ENCODE results near the gene LARGE1.
A peak's percentile ranks its signal among the peaks of the same experiment; 100 is the strongest.

Gene LARGE1

DNA sequence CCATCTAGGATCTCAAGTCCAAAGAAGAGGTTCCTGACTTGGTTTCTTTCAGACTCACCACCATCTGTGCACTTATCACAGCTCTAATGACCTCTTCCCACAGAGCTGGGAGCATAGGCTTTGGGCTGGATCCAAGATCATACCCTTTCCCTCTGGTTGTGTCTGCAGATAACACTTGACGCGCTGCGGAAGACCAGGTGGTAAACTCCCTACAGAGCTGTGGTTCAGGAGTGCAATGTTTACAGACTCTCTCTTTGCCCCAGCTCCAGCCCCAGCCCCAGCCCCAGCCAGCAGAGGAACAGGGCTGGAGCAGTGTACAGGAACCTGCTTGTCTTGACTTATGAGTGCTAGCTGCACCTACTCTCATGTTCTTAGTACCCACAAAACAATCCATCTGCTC is 587.7 kb downstream of the LARGE1 start:
- Mint-ChIP-seq H3K27ac (no peak overlapping the region), H3K4me1 (no peaks in the 10 kb centered on the region), H3K9me3 (peaks cover 5% of the 10 kb centered on the region), H3K4me3 (no peak overlapping the region), H3K36me3 (no peaks in the 10 kb centered on the region)
- ATAC-seq (no peak), DNase-seq (ENCODE audit: low spot score in 2 of 2) (no peak)

DNA sequence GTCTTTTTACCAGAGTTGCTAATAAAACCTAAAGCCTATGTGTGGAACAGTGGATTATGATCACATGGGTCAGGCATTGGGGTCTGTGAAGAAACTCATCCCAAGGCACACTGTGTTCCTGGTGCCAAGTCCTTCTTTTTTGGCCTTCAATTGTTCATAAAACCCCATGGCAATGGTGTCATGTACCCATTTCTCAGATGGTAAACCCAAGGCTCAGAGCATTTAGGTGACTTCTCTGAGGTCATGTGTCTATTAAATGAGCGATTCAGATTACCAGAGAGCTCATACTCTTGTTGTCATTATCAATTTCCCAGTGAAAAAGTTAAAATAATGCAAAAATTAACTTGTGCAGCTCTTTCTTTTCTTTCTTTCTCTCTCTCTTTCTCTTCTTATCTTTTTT is 589.3 kb downstream of the LARGE1 start:
- peaks cover 5% of the 10 kb centered on the region for H3K9me3 Mint-ChIP-seq
- ATAC-seq, result no peak
- H3K36me3 Mint-ChIP-seq, result no peaks in the 10 kb centered on the region

DNA sequence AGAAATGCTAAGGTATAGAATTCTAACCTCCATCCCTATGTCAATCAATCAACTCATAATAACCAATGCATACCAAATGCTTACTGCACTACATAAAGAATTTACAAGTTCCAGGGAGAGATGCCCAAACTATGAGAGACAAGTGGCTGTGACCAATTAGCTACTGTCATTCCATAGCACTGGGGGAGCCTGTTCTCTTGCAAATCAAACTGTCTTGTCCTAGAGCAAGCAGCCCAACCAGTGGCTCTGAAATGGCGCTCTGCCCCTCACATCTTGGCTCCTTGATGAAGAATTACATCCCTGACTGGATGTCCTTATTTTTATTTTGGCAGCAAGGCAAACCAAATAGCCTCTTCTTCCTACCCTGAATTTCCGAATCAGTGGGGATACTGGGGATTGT is 589.7 kb downstream of the LARGE1 start:
- H3K4me3 Mint-ChIP-seq, result no peak overlapping the region
- DNase-seq (ENCODE audit: low spot score in 2 of 2), result no peak
- ATAC-seq, result no peak
- H3K9me3 Mint-ChIP-seq, result peaks cover 5% of the 10 kb centered on the region
- no peaks in the 10 kb centered on the region for H3K36me3 Mint-ChIP-seq
- no peak overlapping the region for H3K27ac Mint-ChIP-seq
- H3K4me1 Mint-ChIP-seq, result no peaks in the 10 kb centered on the region

More for the DNA sequence above, 589.3 kb downstream of the LARGE1 start:
- DNase-seq (ENCODE audit: low spot score in 2 of 2), result no peak
- H3K4me1 Mint-ChIP-seq, result no peaks in the 10 kb centered on the region
- no peak overlapping the region for H3K4me3 Mint-ChIP-seq
- H3K27ac Mint-ChIP-seq, result no peak overlapping the region

DNA sequence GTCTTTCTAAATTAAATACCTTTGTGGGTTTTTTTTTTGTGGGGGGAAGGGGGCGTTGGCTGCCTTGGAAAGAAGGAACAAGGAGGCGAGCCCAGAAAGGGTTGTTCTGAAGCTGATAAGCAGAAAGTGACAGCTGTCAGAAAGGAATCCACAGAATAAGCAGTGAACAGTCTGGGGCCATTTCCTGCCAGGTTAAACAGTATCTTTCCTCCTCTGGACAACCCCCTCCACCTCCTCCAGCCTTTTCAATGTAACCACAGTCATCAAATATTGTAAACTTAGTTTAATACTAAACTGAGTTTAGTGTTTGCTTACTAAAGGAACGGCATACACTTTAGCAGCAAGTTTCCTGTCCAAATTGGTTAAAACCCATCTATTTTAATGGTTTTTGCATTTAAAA is 590.9 kb downstream of the LARGE1 start:
- Mint-ChIP-seq H3K36me3 (no peaks in the 10 kb centered on the region), H3K27ac (no peak overlapping the region), H3K4me1 (no peaks in the 10 kb centered on the region), H3K9me3 (peaks cover 5% of the 10 kb centered on the region), H3K4me3 (no peak overlapping the region)
- ATAC-seq (no peak), DNase-seq (ENCODE audit: low spot score in 2 of 2) (no peak)

DNA sequence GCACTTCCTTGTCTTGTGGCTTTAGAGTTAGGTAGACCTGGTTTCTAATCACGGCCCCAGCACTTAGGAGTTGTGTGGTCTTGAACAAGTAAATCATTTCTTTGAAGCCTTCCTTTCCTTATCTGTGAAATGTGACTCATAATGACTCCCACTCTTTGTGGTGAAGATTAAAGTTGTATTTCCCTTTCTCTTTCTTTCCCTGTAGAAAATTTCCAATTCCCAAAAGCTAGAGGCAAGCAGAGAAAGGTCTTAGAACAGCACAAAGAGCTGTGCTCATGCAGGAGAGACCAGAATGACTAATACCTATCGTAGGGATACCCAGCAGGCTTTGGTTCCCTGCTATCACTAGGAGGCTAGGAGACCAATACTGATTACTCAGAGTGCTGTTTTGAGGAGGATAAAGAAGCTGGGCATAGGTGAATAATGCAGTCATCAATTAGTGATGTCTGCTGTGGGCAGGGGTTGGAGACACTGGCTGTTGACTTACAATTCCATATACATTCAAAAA is 591.4 kb downstream of the LARGE1 start:
- no peak overlapping the region for H3K4me3 Mint-ChIP-seq
- peaks cover 5% of the 10 kb centered on the region for H3K9me3 Mint-ChIP-seq
- DNase-seq (ENCODE audit: low spot score in 2 of 2) (no peak), ATAC-seq (no peak)
- H3K4me1 Mint-ChIP-seq, result no peaks in the 10 kb centered on the region
- no peak overlapping the region for H3K27ac Mint-ChIP-seq
- H3K36me3 Mint-ChIP-seq, result no peaks in the 10 kb centered on the region

DNA sequence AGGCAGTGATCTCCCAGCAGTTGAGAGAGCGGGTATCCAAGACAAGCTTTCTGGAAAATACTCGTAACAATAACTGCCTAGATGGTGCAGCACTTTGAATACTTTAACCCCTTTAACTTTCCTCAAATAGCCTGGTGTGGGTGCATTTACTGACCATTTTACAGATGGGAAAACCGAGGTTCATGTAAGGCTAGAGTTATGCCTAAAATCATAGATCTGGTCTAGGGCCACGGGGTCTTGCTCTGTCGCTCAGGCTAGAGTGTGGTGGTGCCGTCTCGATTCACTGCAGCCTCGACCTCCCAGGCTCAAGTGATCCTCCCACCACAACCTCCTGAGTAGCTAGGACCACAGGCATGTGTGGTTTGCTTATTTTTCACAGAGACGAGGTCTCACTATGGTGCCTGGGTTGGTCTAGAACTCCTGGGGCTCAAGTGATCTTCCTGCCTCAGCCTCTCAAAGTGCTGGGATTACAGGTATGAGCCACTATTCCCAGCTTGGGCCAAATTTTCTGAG is 592.9 kb downstream of the LARGE1 start:
- DNase-seq (ENCODE audit: low spot score in 2 of 2) (no peak), ATAC-seq (no peak)
- Mint-ChIP-seq H3K27ac (no peak overlapping the region), H3K36me3 (no peaks in the 10 kb centered on the region), H3K4me1 (no peaks in the 10 kb centered on the region), H3K9me3 (peaks cover 10% of the 10 kb centered on the region), H3K4me3 (no peak overlapping the region)

DNA sequence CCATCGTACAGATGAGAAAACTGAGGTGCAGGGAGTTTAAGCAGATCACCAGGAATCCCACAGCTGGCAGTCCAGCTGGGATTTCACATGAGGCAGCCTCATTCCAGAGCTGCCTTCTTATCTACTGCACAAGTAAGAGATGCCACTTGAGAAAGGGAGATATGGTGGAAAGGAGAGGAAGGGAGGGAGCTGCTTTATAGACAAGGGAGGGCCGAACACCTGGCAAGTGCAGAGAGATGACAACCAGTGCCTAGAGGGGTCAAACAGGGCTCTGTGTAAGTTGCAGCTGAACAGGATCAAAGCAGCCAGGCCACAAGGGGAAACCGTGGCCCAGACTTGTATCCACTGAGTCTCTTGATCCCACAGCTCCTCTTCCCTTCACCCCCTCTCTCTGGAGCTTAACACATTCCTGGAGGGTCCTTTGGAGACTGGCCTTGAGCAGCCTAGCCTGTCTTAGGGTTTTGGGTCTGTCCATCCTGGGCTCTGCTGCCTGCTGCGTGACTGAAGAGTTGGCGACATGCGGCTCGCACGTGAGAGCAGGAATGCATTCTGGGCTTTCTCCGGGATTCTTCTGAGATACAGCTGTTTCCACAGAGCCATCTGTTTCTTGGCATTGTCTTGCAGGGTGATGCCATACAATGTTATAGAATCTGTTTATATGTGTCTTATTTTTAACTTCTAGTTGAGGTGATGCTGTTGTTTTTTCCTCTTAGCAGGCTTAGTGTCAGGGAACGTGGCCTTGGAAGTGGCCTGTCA is 593.6 kb downstream of the LARGE1 start:
- Mint-ChIP-seq H3K4me3 (no peak overlapping the region), H3K9me3 (peaks cover 8% of the 10 kb centered on the region), H3K27ac (no peak overlapping the region), H3K36me3 (no peaks in the 10 kb centered on the region), H3K4me1 (no peaks in the 10 kb centered on the region)
- no peak for ATAC-seq
- no peak for DNase-seq (ENCODE audit: low spot score in 2 of 2)

DNA sequence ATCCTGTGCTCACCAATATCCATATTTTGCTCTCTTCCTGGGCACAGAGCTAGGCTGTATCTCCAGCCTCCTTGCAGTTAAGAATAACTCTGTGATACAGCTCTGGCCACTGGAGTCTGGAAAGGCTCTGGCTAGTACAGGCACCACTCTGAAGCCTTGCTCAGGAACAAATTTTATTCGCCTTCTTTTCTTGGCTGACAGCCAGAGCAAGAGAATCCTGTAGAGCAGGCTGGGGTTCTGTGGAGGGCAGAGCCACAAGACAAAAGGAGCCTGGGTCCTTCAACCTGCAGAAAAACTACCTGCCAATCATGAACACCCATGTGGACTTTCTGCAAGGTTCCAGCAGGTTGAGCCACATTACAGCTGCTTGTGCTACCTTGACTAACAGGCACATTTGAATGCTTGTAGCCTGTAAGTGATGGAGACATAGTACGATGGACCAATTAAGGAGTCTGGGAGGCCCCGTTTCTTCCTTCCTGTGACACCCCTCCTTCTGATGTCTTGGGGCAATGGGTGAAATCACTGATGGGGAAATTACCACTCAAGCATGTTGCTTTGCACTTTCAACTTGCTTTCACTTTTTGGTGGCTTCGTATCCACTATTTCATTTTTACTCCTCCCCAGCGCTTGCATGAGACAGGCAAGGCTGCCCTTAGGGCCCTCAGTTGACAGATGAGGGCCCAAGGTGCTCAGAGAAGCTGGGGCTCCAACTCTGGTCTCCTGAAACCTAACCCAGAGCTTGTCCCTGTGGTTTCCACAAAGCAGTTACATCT is 594.9 kb downstream of the LARGE1 start:
- H3K9me3 Mint-ChIP-seq, result peaks cover 7% of the 10 kb centered on the region
- H3K4me3 Mint-ChIP-seq, result no peak overlapping the region
- DNase-seq (ENCODE audit: low spot score in 2 of 2), result no peak
- ATAC-seq, result no peak
- H3K4me1 Mint-ChIP-seq, result no peaks in the 10 kb centered on the region
- no peaks in the 10 kb centered on the region for H3K36me3 Mint-ChIP-seq
- no peak overlapping the region for H3K27ac Mint-ChIP-seq

DNA sequence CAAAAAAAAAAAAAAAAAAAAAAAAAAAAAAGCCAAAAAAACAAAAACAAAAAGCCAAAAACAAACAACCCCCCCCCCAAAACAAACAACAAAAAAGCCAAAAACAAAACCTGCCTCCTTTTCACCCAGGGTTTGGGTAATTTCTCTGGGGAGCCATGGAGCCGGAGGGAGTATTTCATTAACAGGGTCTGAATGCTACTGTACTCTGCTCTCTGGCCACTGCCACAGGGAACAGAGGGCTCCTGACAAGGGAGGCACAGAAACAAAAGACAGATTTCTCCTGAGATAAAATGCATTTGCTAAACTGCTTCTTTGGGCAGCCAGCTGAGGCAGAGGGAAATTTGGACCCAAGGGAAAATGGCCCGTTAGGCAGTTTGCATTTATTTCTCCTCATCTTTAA is 596.0 kb downstream of the LARGE1 start:
- H3K4me3 Mint-ChIP-seq, result no peak overlapping the region
- DNase-seq (ENCODE audit: low spot score in 2 of 2), result no peak
- H3K27ac Mint-ChIP-seq, result no peak overlapping the region
- no peak for ATAC-seq
- H3K4me1 Mint-ChIP-seq, result no peaks in the 10 kb centered on the region
- peaks cover 7% of the 10 kb centered on the region for H3K9me3 Mint-ChIP-seq
- H3K36me3 Mint-ChIP-seq, result no peaks in the 10 kb centered on the region

DNA sequence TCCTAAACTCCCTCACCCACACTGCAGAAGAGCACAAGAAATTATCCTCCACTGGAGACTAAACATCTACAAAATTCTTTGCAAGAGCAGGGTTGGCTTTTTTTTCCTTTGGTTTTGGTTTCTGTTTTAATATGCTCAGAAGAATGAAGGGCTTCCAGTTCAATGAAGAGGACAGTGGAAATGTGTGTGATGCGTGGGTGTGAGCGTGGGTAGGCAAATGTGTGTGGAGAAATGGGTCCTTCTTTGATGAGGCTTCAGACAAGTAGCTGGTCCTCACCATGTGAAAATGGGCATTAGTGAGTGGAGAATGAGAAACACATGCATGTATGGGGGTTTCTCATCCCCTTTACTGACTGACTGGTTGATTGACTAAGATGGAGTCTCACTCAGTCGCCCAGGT is 598.8 kb downstream of the LARGE1 start:
- Mint-ChIP-seq H3K27ac (no peak overlapping the region), H3K36me3 (no peaks in the 10 kb centered on the region), H3K9me3 (peaks cover 9% of the 10 kb centered on the region), H3K4me3 (no peak overlapping the region), H3K4me1 (no peaks in the 10 kb centered on the region)
- ATAC-seq, result no peak
- DNase-seq (ENCODE audit: low spot score in 2 of 2), result no peak

DNA sequence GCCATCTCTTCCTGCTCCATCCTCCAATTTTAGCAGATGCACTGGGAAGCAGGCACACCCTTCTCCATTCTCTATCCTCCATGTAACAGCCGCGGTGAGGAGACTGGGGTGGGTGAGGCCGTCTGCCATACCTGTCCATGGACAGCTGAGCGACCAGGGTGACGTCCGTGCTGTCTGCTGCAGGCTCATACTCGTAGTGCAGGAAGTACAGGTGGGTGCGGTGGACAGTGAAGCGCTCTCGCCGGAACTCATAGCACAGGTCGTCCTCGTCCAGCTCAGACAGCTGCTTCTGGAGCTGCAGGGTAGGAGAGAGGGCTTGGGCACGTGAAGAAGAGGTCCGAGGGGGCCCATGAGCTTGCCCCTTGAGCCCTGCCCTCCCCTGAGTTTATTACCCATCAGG is 604.3 kb downstream of the LARGE1 start:
- Mint-ChIP-seq H3K4me3 (no peak overlapping the region), H3K36me3 (no peaks in the 10 kb centered on the region), H3K27ac (no peak overlapping the region), H3K9me3 (peaks cover 7% of the 10 kb centered on the region), H3K4me1 (no peaks in the 10 kb centered on the region)
- ATAC-seq (no peak), DNase-seq (ENCODE audit: low spot score in 2 of 2) (no peak)

DNA sequence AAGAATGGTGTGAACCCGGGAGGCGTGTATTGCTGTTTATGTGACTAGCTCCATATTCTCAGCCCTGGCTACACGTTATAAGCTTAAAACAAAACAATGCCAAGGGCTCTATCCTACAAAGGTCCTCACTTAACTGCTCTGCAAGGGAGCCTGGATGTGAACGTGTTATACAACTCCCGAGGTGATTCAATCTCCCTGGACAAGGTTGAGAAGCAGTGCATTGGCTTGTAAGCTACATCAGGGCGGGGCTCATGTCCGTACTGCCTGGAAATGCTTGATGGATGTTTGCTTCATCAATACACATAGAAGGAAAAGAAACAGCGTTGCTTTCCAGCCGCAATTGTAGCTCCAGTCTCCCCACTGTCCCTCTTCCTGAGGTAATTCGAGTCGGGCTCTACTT is 605.2 kb downstream of the LARGE1 start:
- H3K27ac Mint-ChIP-seq, result no peak overlapping the region
- no peak for ATAC-seq

DNA sequence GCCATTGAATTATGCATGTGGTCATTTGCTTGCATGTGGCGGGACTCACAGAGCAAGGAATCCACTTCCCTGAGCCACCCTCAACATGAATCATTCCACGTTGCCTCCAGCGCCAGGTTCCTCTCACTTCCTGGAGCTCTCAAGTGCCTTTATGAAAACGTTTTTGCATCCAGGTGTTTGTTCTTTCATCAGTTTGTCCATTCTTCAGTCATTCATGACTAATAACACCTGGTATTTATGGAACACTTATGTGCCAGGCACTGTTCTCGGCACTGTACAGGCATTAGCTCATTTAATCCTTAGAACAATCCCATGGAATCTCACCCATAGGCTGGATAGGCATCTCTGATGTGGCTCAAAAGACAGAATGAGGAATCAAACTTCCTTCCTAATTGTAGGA is 606.0 kb downstream of the LARGE1 start:
- Mint-ChIP-seq H3K9me3 (peaks cover 7% of the 10 kb centered on the region), H3K4me1 (no peaks in the 10 kb centered on the region), H3K36me3 (no peaks in the 10 kb centered on the region), H3K27ac (no peak overlapping the region), H3K4me3 (no peak overlapping the region)
- ATAC-seq (no peak), DNase-seq (ENCODE audit: low spot score in 2 of 2) (no peak)

More for the DNA sequence above, 605.2 kb downstream of the LARGE1 start:
- Mint-ChIP-seq H3K4me3 (no peak overlapping the region), H3K9me3 (peaks cover 7% of the 10 kb centered on the region), H3K36me3 (no peaks in the 10 kb centered on the region), H3K4me1 (no peaks in the 10 kb centered on the region)
- no peak for DNase-seq (ENCODE audit: low spot score in 2 of 2)

DNA sequence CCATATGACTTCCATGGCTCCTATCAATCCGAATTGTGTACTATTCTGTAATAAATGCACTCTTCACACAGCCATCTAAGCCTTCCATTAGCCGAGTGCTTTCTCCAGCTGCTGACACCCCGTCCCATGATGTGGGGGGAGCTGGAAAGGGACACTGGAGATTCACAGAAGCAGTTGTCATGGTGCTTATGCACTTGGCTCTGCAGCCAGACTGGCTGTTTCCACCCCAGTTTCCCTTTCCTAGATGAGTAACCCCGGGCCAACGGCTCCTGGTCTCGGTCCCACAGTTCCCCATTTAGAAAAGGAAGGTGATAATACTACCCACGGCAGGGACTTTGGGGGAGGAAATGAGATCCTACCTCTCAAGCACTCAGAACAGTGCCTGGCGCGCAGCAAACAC is 617.2 kb downstream of the LARGE1 start:
- no peak overlapping the region for H3K4me3 Mint-ChIP-seq
- DNase-seq (ENCODE audit: low spot score in 2 of 2), result no peak
- no peaks in the 10 kb centered on the region for H3K9me3 Mint-ChIP-seq
- H3K4me1 Mint-ChIP-seq, result no peaks in the 10 kb centered on the region
- no peak overlapping the region for H3K27ac Mint-ChIP-seq
- H3K36me3 Mint-ChIP-seq, result no peaks in the 10 kb centered on the region
- ATAC-seq, result no peak

DNA sequence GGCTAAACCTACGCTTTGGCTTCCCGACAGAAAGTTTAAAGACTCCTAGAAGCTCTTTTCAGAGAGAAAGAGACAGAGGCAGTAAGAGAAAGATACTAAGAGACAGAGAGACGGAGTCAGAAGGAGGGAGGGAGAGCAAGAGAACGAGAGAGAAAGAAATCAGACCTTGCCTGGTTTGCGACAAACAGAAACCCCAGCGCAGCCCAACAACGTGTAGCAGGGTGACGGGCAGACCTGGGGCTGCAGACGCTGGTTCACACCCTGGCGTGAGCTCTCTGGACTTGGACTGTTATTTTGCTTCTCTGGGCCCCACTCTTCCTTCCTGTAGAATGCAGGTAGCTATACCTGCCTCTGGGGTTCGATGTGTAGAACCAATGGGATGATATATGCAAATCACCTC is 617.7 kb downstream of the LARGE1 start:
- no peak overlapping the region for H3K4me3 Mint-ChIP-seq
- no peaks in the 10 kb centered on the region for H3K4me1 Mint-ChIP-seq
- ATAC-seq (no peak), DNase-seq (ENCODE audit: low spot score in 2 of 2) (no peak)
- H3K27ac Mint-ChIP-seq, result no peak overlapping the region
- H3K9me3 Mint-ChIP-seq, result no peaks in the 10 kb centered on the region
- no peaks in the 10 kb centered on the region for H3K36me3 Mint-ChIP-seq

DNA sequence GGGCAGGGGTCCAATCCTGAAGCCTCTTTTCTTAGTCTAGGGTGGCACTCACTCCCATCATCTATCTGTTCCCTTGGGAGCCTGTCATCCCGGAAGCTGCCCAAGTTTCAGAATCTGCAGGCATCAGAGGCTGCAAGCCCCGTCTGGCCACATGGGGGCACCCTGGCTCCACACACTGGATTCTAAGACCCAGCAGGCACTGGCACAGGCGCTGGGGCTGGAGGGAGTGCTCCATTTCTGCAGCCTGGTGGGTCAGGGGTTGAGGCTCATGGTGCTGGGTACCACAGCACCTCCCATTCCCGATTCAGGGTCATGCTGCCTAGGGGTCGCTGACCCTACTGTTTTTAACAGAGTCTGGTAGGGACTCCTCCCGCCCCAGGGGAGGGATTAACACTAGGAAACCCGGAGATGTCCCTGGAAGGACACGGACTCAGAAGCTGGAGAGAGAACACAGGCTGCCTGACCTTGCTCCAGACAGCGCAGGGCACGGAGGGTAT is 618.2 kb downstream of the LARGE1 start:
- Mint-ChIP-seq H3K36me3 (no peaks in the 10 kb centered on the region), H3K27ac (no peak overlapping the region), H3K4me1 (no peaks in the 10 kb centered on the region), H3K4me3 (no peak overlapping the region), H3K9me3 (no peaks in the 10 kb centered on the region)
- DNase-seq (ENCODE audit: low spot score in 2 of 2), result peak; percentile 10 to 65
- peak; percentile 50 for ATAC-seq
